RWPE2 (cell line): Measurements from ENCODE around the gene ITSN1.

Source experiments
- ATAC-seq: fragments of 200-7000 bp; cut with Tn5 transposase; 3 replicates; pipeline ENCODE4 v1.9.1; 2021; ENCODE audit warnings: low read depth
- DNase-seq: peaks from one replicate; pipeline ENCODE4 v3.0.0-alpha.2; 2020; ENCODE audit warnings: low spot score
- H3K27ac ChIP-seq: fragments of 450-650 bp; 2 replicates; pipeline ENCODE4 v1.5.1; 2017; ENCODE audit warnings: mild to moderate bottlenecking; ENCODE audit not compliant: poor library complexity, severe bottlenecking
- H3K27me3 ChIP-seq: fragments of 250-450 bp; sonication (Bioruptor Pico); 2 replicates; pipeline ENCODE4 v1.5.1; 2021; ENCODE audit warnings: mild to moderate bottlenecking, moderate library complexity; ENCODE audit not compliant: insufficient read depth, poor library complexity, severe bottlenecking
- H3K36me3 ChIP-seq: fragments of 250-450 bp; sonication (Bioruptor Pico); 2 replicates; pipeline ENCODE4 v1.5.1; 2020; ENCODE audit warnings: low read depth, mild to moderate bottlenecking, moderate library complexity
- H3K4me1 ChIP-seq: fragments of 250-450 bp; sonication (Bioruptor Pico); 2 replicates; pipeline ENCODE4 v1.5.1; 2021; ENCODE audit warnings: mild to moderate bottlenecking, moderate library complexity; ENCODE audit not compliant: insufficient read depth, poor library complexity, severe bottlenecking
- H3K4me3 ChIP-seq: fragments of 250-450 bp; sonication (Bioruptor Pico); 2 replicates; pipeline ENCODE4 v1.5.1; 2021; ENCODE audit warnings: mild to moderate bottlenecking, moderate library complexity; ENCODE audit not compliant: severe bottlenecking
- H3K9me3 ChIP-seq: fragments of 250-450 bp; sonication (Bioruptor Pico); 2 replicates; pipeline ENCODE4 v1.5.1; 2021; ENCODE audit warnings: mild to moderate bottlenecking, moderate library complexity; ENCODE audit not compliant: severe bottlenecking
- TF ChIP-seq, protein P1 (sequence below): fragments of 450-650 bp; IDR thresholded peaks from one replicate; pipeline ENCODE4 v1.5.1; 2017; ENCODE audit warnings: mild to moderate bottlenecking, moderate library complexity; ENCODE audit not compliant: poor library complexity, severe bottlenecking

Gene ITSN1

DNA sequence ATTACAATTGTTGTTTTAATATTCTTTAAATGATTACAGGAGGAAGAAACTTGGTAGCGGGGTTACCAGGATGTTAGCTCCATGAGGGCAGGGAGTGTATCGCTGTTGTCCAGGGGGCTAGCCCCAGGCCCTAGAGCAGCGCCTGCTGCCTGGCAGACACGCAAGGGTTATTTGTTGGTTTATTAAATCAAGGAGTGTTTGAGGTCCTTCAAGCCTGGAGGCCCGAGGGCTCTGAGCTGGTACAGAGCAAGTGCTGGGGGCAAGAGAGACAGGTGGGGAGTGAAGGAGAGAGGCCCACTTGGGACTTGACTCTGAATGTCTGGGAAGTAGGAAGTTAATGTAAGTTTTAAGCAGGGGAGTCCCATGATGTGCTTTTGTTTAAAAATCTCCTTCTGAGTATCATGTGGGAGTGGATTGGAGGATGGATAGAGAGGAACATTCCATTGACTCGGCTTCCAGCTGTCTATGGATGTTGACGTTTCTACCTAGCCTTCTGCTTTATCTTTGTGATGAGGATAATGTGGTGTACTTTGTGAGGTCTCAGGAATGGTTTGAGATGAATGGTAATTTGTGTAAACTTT lies 8.7 kb downstream of the ITSN1 start:
- TF ChIP-seq, protein P1, sequence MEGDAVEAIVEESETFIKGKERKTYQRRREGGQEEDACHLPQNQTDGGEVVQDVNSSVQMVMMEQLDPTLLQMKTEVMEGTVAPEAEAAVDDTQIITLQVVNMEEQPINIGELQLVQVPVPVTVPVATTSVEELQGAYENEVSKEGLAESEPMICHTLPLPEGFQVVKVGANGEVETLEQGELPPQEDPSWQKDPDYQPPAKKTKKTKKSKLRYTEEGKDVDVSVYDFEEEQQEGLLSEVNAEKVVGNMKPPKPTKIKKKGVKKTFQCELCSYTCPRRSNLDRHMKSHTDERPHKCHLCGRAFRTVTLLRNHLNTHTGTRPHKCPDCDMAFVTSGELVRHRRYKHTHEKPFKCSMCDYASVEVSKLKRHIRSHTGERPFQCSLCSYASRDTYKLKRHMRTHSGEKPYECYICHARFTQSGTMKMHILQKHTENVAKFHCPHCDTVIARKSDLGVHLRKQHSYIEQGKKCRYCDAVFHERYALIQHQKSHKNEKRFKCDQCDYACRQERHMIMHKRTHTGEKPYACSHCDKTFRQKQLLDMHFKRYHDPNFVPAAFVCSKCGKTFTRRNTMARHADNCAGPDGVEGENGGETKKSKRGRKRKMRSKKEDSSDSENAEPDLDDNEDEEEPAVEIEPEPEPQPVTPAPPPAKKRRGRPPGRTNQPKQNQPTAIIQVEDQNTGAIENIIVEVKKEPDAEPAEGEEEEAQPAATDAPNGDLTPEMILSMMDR, result no peak
- Histone ChIP-seq H3K4me3 (no peak overlapping the region), H3K27ac (no peak overlapping the region), H3K4me1 (peaks cover 10% of the 10 kb centered on the region), H3K36me3 (no peaks in the 10 kb centered on the region), H3K27me3 (no peaks in the 10 kb centered on the region), H3K9me3 (no peaks in the 10 kb centered on the region)
- ATAC-seq (no peak), DNase-seq (no peak)

GRCh38 chr21:33651965-33652680 lies 9.8 kb downstream of the ITSN1 start:
- DNase-seq (no peak), ATAC-seq (no peak)
- TF ChIP-seq, protein P1, result no peak
- H3K9me3 ChIP-seq, result no peaks in the 10 kb centered on the region
- H3K4me1 ChIP-seq, result peaks cover 15% of the 10 kb centered on the region
- H3K4me3 ChIP-seq, result no peak overlapping the region
- H3K36me3 ChIP-seq, result no peaks in the 10 kb centered on the region
- H3K27ac ChIP-seq, result no peak overlapping the region
- no peaks in the 10 kb centered on the region for H3K27me3 ChIP-seq

GRCh38 chr21:33654412-33654811 lies 12.1 kb downstream of the ITSN1 start:
- ATAC-seq (no peak), DNase-seq (no peak)
- Histone ChIP-seq H3K36me3 (no peaks in the 10 kb centered on the region), H3K27ac (peak overlapping the region; percentile 90), H3K4me1 (peaks cover 17% of the 10 kb centered on the region), H3K9me3 (no peaks in the 10 kb centered on the region), H3K27me3 (no peaks in the 10 kb centered on the region), H3K4me3 (no peak overlapping the region)
- TF ChIP-seq, protein P1, result no peak

DNA sequence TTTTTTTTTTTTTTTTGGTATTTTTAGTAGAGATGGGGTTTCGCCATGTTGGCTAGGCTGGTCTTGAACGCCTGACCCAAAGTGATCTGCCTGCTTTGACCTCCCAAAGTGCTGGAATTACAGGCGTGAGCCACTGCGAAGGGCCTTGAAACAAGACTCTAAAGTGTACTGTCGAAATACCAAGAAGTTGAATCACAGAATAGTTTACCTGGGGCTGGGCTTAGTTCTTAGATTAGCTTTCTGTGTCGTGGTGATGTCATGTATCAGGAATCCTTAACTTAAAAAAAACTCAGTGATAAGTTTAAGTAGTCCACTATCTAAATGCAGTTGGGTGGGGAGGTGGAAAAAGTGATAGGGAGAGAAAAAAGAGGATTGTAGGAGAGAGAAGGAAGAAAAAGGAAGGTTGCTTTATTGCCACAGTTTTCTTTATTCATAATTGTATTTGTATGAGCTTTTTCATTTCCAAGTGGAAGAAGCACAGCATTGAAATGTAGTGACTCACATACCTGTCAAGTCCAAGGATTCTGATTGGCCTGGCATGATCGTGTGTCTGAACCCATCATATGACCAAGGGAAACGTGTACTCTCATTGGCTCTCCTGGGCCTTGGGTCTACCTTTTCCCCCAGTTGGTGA lies 13.4 kb downstream of the ITSN1 start:
- Histone ChIP-seq H3K4me3 (no peak overlapping the region), H3K9me3 (peaks cover 3% of the 10 kb centered on the region), H3K36me3 (no peaks in the 10 kb centered on the region), H3K27me3 (no peaks in the 10 kb centered on the region), H3K27ac (peak overlapping the region; percentile 90), H3K4me1 (peaks cover 17% of the 10 kb centered on the region)
- ATAC-seq (peak; percentile 94), DNase-seq (peak; percentile 87)
- TF ChIP-seq, protein P1, result no peak
